ENCODE data around the gene GDPD3. TPM values are rescaled to one million over a fixed set of nuclear protein-coding genes. Genes with fewer than 3 reads are reported as not detected.

Gene GDPD3
- total and polyA plus RNA-seq, 8 donors = 0.41 to 7.4 (median 1.6) TPM

- WGBS, 2 donors = 88 to 91% methylated on average over 7 of the region's 7 CpGs
- Histone ChIP-seq H3K4me1 (peaks cover 9 to 22% (median 11%) of the 10 kb centered on the region in 3 donors), H3K9me3 (no peaks in the 10 kb centered on the region), H3K36me3 (peaks cover 4 to 19% (median 4%) of the 10 kb centered on the region in 3 donors), H3K27me3 (no peaks in the 10 kb centered on the region), H3K27ac (no peak overlapping the region), H3K4me3 (no peak overlapping the region)
- peak in 2 of 6 donors; percentile 50 to 58 for DNase-seq
- FAIRE-seq = no peak
- ATAC-seq = no peak
- TF ChIP-seq CTCF (IDR thresholded peaks at IDR 0.05) = no peak
- intact Hi-C loops (cut with DNase I) = no loop called here
These were observed 33.9 kb downstream of the GDPD3 start for GRCh38 chr16:30079480-30079879.

- Histone ChIP-seq H3K36me3 (peaks cover 3 to 16% (median 4%) of the 10 kb centered on the region in 3 donors), H3K27me3 (no peaks in the 10 kb centered on the region), H3K4me1 (peaks cover 9 to 22% (median 11%) of the 10 kb centered on the region in 3 donors), H3K4me3 (no peak overlapping the region), H3K9me3 (no peaks in the 10 kb centered on the region), H3K27ac (no peak overlapping the region)
- DNase-seq = peak in 2 of 6 donors; percentile 39 to 40
- WGBS, 2 donors = 78 to 82% methylated on average over 7 of the region's 7 CpGs
- no peak for ATAC-seq
- intact Hi-C loops (cut with DNase I) = no loop called here
- TF ChIP-seq CTCF (IDR thresholded peaks at IDR 0.05) = no peak
- FAIRE-seq = no peak
These were observed 34.6 kb downstream of the GDPD3 start for GRCh38 chr16:30078744-30079143.

GRCh38 chr16:30077656-30078055, 35.7 kb downstream of the GDPD3 start:
- no peak for FAIRE-seq
- H3K4me1 ChIP-seq = peaks cover 9 to 22% (median 11%) of the 10 kb centered on the region in 3 donors
- no peak for TF ChIP-seq CTCF (IDR thresholded peaks at IDR 0.05)
- WGBS, 2 donors = 75% methylated on average over 6 of the region's 6 CpGs
- intact Hi-C loops (cut with DNase I) = no loop called here
- no peak overlapping the region for H3K27ac ChIP-seq
- no peaks in the 10 kb centered on the region for H3K9me3 ChIP-seq
- H3K36me3 ChIP-seq = peaks cover 0 to 8% (median 0%) of the 10 kb centered on the region in 3 donors
- ATAC-seq = no peak
- peak overlapping the region in 1 of 4 donors; percentile 70 for H3K4me3 ChIP-seq
- no peaks in the 10 kb centered on the region for H3K27me3 ChIP-seq
- peak in 1 of 6 donors; percentile 16 for DNase-seq

GRCh38 chr16:30076276-30076791, 37.0 kb downstream of the GDPD3 start:
- 1% methylated on average over 33 of the region's 33 CpGs for WGBS, 2 donors
- H3K27ac ChIP-seq = peak overlapping the region; percentile 78 to 93 (median 84)
- H3K36me3 ChIP-seq = peaks cover 0 to 5% (median 0%) of the 10 kb centered on the region in 3 donors
- H3K9me3 ChIP-seq = no peaks in the 10 kb centered on the region
- peak in 2 of 6 donors; percentile 57 to 73 for DNase-seq
- no peak for TF ChIP-seq CTCF (IDR thresholded peaks at IDR 0.05)
- H3K4me3 ChIP-seq = peak overlapping the region; percentile 70 to 99 (median 96)
- no peak for FAIRE-seq
- ATAC-seq = peak; percentile 25 to 33 (median 30)
- H3K27me3 ChIP-seq = no peaks in the 10 kb centered on the region
- peaks cover 9 to 22% (median 11%) of the 10 kb centered on the region in 3 donors for H3K4me1 ChIP-seq
- intact Hi-C loops (cut with DNase I) = no loop called here
